T47D (cell line): ENCODE data around the gene CARD11.

Source experiments
- DNase-seq, 2 experiments: peaks; one replicate each; pipeline versions ENCODE4 v3.0.0 to v3.0.0-alpha.2; 2011 to 2012; ENCODE audit warnings: low read depth in 1 of 2, low spot score in 1 of 2
- JUND ChIP-seq: IDR thresholded peaks from 2 replicates; pipeline ENCODE4 v1.6.1; 2012; ENCODE audit warnings: low read depth
- in situ Hi-C: cut with HindIII; loops from 2 replicates; pipeline ENCODE4 v1.10.0; 2016; ENCODE audit warnings: low sequenced_read_pairs, low pct_unique_long_range_greater_than_20kb

Gene CARD11

GRCh38 chr7:2932402-2933251 is 111.0 kb downstream of the CARD11 start:
- in situ Hi-C loops, result no loop called here
- TF ChIP-seq JUND, result no peak
- no peak for DNase-seq

GRCh38 chr7:2931034-2931415 is 112.6 kb downstream of the CARD11 start:
- DNase-seq, result no peak
- in situ Hi-C loops, result no loop called here
- no peak for TF ChIP-seq JUND

- in situ Hi-C loops, result no loop called here
- no peak for TF ChIP-seq JUND
- DNase-seq, result no peak
Measured at GRCh38 chr7:2930310-2931033, 113.2 kb downstream of the CARD11 start.

- DNase-seq, result no peak
- in situ Hi-C loops, result no loop called here
- no peak for TF ChIP-seq JUND
Measured at GRCh38 chr7:2929321-2930201, 114.1 kb downstream of the CARD11 start.

GRCh38 chr7:2928613-2929311 is 114.9 kb downstream of the CARD11 start:
- DNase-seq, result no peak
- in situ Hi-C loops, result no loop called here
- TF ChIP-seq JUND, result no peak

GRCh38 chr7:2928256-2928612 is 115.4 kb downstream of the CARD11 start:
- no peak for TF ChIP-seq JUND
- no peak for DNase-seq
- in situ Hi-C loops, result no loop called here

GRCh38 chr7:2927592-2927991 is 116.1 kb downstream of the CARD11 start:
- in situ Hi-C loops, result no loop called here
- no peak for DNase-seq
- TF ChIP-seq JUND, result no peak

GRCh38 chr7:2926896-2927405 is 116.7 kb downstream of the CARD11 start:
- in situ Hi-C loops, result no loop called here
- no peak for DNase-seq
- no peak for TF ChIP-seq JUND

- no peak for TF ChIP-seq JUND
- DNase-seq, result no peak
- in situ Hi-C loops, result no loop called here
Measured at GRCh38 chr7:2926120-2926895, 117.4 kb downstream of the CARD11 start.

GRCh38 chr7:2924866-2925840 is 118.5 kb downstream of the CARD11 start:
- in situ Hi-C loops, result no loop called here
- no peak for TF ChIP-seq JUND
- no peak for DNase-seq
